ENCODE data around the gene FAM237B.
"Not testable (repeated sequence)": the region's sequence is repeated elsewhere in the genome, so short reads cannot be mapped to it uniquely, and the experiment has no call there.

Gene FAM237B

GRCh38 chr7:90320801-90321494 is at the start of gene FAM237B:
TSS of gene FAM237B (minus strand) at chr7:90321304. CDS start at chr7:90319748, 1,556 bp downstream.
- no peak for DNase-seq

DNA sequence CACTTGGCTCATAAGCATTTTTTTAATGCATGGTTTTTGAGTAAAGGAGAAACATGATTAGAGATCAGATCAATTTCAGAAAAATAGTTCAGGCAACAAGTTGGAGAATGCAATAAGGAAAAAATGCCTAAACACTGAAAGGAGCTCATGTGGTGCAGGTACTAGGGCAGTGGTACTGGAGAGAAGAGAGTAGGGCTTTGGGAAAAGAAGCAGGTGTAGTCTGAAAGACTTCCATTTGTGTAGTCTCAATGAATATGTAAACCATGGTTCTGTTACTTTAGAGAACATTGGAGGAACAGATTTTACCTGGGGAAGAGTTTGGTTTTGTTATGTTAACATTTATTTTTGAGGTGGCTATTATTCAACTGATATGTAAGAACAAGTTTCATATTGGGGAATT is 30.9 kb upstream of the FAM237B start:
- DNase-seq: no peak

DNA sequence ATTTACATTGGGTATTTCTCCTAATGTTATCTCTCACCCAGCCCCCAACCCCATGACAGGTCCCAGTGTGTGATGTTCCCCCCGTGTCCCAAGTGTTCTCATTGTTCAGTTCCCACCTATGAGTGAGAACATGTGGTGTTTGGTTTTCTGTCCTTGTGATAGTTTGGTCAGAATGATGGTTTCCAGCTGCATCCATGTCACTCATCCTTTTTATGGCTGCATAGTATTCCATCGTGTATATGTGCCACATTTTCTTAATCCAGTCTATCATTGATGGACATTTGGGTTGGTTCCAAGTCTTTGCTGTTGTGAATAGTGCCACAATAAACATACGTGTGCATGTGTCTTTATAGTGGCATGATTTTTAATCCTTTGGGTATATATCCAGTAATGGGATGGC is 28.9 kb upstream of the FAM237B start:
- DNase-seq: not testable (repeated sequence)

DNA sequence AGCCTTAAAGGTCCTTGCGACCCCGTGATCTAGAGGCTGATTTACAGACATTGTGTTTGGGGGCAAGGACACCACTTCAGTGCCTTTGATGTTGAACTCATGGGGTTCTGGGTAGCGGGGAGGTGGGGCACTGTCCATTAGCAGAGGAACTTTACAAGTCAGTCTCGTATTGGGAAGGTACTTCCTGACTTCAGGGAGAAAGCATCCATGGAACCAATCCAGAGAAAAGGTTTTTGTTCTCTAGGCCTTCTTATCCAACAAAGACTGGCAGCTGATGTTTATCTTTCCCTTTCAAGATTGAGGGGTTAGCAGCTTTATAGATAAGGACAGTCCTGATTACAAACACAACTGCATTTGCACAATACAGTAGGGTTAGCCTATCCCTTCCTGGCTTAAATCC is 28.2 kb upstream of the FAM237B start:
- DNase-seq: no peak

GRCh38 chr7:90347759-90348158 is 26.7 kb upstream of the FAM237B start:
- DNase-seq: no peak

GRCh38 chr7:90346336-90347125 is 25.4 kb upstream of the FAM237B start, which contains the start of gene GTPBP10:
TSS of gene GTPBP10 (plus strand) at chr7:90346716. CDS start at chr7:90346742, 26 bp downstream.
- DNase-seq: peak; percentile 91

GRCh38 chr7:90345595-90346335 is 24.7 kb upstream of the FAM237B start:
- peak; percentile 14 for DNase-seq

- no peak for DNase-seq
Observed at GRCh38 chr7:90345016-90345415, 23.9 kb upstream of the FAM237B start.

DNA sequence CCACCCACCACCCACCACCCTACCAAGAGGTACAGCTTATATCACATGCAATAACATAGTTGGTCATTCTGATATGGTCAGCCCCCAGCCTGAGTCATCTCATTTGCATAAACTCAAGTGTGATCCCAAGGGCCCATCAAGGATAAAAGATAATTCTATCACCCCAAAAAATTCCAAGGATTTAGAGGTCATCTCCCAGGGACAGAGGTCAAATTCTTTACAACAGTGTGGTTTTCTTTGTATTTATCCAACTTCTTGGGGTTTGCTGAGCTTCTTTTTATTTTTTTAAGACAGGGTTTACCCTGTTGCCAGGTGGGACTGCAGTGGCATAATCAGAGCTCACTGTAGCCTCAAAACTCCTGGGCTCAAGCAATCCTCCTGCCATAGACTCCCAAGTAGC is 16.0 kb upstream of the FAM237B start:
- no peak for DNase-seq

DNA sequence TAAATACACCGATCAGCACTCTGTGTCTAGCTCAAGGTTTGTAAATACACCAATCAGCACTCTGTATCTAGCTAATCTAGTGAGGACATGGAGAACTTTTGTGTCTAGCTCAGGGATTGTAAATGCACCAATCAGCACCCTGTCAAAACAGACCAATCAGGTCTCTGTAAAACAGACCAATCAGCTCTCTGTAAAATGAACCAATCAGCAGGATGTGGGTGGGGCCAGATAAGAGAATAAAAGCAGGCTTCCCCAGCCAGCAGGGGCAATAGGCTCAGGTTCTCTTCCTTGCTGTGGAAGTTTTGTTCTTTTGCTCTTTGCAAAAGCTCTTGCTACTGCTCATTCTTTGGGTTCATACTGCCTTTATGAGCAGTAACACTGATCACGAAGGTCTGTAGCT is 13.8 kb upstream of the FAM237B start:
- not testable (repeated sequence) for DNase-seq

DNA sequence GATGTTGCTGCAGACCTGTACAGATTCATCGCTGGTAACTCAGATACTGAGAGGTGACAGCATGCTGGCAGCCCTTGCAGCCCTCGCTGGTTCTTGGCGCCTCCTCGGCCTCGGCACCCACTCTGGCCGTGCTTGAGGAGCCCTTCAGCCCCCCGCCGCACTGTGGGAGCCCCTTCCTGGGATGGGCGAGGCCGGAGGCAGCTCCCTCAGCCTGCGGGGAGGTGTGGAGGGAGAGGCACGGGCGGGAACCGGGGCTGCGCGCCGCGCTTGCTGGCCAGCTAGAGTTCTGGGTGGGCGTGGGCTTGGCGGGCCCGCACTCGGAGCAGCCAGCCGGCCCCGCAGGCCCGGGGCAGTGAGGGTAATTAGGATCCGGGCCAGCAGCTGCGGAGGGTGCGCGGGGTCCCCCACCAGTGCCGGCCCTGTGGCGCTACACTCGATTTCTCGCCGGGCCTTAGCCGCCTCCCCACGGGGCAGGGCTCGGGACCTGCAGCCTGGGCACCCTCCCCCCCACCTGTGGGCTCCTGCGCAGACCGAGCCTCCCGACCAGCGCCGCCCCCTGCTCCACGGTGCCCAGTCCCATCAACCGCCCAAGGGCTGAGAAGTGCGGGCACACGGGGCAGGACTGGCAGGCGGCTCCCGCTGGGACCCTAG is 13.2 kb upstream of the FAM237B start:
- DNase-seq: no peak

DNA sequence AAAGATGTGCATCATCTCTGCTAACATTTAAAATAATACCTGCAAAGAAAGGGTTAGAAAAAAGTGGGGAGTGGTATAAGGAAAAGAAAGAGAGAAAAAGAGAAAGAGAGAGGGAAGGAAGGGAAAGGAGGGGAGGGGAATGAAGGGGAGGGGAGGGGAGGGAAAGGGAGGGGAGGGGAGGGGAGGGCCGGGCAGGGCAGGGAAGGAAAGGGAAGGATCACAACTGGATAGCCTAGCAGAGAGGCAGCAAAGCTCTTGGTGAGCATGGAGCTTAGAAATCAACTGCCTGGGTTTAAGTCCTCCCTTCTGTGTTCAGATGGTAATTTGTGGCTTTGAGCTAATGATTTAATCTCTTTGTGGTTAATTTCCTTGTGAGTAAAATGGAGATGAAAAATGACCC is 5.4 kb upstream of the FAM237B start:
- DNase-seq: no peak

- no peak for DNase-seq
Observed at GRCh38 chr7:90322837-90323236, 1.7 kb upstream of the FAM237B start.

- no peak for DNase-seq
Observed at GRCh38 chr7:90320418-90320800, 695 bp downstream of the FAM237B start.

GRCh38 chr7:90320014-90320413 is 1.1 kb downstream of the FAM237B start:
- no peak for DNase-seq

GRCh38 chr7:90313907-90314306 is 7.2 kb downstream of the FAM237B start:
- no peak for DNase-seq

DNA sequence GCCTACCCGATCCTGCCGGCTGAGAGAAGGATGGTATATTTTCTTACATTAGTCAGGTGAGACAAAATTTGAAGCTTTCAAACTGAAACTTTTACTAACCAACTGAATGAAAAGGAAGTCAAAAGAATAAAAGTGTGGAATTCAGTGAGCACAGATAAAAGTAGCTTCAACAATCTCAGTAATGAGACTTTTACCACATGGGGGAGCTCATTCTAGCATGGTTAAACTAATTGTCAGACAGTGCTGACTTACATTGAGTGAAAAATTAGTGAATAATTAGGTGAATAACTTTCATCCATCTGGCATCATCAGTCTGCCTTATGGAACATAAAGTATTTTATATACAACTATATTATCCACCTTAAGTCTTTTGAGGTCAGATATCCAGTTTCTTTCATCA is 8.4 kb downstream of the FAM237B start:
- no peak for DNase-seq

- DNase-seq: no peak
Observed at GRCh38 chr7:90311175-90311574, 9.9 kb downstream of the FAM237B start.

GRCh38 chr7:90309872-90310271 is 11.2 kb downstream of the FAM237B start:
- DNase-seq: no peak

DNA sequence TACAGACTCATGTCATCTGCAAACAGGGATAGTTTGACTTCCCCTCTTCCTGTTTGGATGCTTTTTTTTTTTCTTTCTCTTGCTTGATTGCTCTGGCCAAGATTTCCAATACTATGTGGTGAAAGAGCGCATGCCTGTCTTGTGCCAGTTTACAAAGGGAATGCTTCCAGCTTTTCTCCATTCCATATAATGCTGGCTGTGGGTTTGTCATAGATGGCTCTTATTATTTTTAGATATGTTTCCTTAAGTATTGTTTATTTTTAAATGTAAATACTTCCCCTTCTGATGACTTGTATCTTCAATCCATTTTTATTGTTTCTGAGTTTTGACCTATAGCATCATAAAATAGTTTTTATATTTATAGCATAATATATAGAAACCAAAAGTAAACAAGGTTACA is 17.9 kb downstream of the FAM237B start:
- DNase-seq: no peak

DNA sequence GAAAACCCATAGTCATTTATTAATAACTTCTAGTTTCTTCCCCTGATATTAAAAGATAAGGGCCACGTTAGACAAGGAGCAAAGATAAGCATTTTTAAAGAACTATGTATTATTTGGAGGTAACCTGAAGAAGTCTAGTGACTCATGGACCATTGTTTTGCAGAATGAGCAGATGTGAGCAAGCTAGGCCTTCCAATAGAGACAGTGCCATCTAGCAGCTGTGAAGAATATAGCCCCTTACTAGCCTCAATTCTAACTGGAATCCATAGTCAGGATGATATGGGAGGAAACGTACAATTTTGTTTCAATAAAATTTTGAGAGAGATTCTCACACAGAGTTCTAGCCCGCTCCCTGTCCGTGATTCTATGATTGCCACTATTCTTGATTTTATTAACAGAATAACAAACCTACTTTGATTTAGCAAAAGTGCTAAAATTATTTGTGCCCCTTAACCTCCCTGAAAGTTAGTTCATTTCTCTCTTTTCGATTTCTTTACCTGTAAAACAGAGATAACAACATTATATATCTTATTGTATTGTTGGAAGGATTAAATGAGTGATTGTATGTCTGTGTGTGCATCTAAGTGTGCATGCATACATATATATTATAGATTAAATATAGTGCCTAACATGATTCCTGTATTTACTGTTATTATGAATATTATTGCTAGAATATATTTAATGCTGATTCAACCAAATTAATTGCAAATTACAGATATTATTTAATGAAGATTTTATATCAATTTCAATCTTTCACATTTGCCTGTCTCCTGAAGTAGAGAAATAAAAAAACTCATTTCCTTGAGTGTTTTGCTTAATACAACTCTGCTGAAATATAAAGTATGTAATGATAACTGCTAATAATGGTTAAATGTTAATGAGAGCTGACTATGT is 22.7 kb downstream of the FAM237B start:
- peak; percentile 27 for DNase-seq
